PC-3 (cell line): ENCODE results near the gene RASGRP3.

Source experiments
- EZH2 ChIP-seq: fragments of 300-600 bp; sonication (generic); IDR thresholded peaks from one replicate; pipeline ENCODE4 v1.6.1; 2017; ENCODE audit warnings: antibody characterized with exemption, mild to moderate bottlenecking, low read length; ENCODE audit not compliant: unreplicated experiment
- EZH2phosphoT487 ChIP-seq: fragments of 300-600 bp; sonication (generic); IDR thresholded peaks from 2 replicates; pipeline ENCODE4 v1.6.1; 2018; ENCODE audit warnings: mild to moderate bottlenecking, antibody characterized with exemption, low read length, borderline replicate concordance
- TF ChIP-seq, protein P1 (sequence below): fragments of 300-600 bp; sonication (generic); conservative IDR thresholded peaks from 2 replicates; pipeline ENCODE4 v1.5.1; 2017; ENCODE audit warnings: antibody characterized with exemption, low read depth, mild to moderate bottlenecking, low read length

DNA sequence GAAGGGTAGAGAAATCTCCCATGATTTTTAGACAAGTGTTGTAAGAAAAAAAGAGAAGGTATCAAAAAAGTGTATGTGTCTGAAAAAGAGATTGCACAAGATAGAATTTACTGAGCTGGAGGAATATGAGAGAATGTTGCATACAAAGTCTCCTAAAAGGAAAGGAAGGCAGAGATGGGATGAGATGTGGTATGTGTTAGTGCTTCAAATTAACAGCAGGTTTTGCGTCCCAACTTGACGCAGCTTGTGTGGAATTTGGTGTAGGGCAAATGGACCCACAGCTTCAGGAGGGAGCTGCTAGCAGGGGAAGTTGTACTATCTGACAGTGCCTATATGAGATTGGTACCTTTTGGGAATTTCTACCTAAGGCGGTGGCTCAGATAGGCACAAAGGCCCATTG is 9.0 kb upstream of the RASGRP3 start:
- TF ChIP-seq, protein P1, sequence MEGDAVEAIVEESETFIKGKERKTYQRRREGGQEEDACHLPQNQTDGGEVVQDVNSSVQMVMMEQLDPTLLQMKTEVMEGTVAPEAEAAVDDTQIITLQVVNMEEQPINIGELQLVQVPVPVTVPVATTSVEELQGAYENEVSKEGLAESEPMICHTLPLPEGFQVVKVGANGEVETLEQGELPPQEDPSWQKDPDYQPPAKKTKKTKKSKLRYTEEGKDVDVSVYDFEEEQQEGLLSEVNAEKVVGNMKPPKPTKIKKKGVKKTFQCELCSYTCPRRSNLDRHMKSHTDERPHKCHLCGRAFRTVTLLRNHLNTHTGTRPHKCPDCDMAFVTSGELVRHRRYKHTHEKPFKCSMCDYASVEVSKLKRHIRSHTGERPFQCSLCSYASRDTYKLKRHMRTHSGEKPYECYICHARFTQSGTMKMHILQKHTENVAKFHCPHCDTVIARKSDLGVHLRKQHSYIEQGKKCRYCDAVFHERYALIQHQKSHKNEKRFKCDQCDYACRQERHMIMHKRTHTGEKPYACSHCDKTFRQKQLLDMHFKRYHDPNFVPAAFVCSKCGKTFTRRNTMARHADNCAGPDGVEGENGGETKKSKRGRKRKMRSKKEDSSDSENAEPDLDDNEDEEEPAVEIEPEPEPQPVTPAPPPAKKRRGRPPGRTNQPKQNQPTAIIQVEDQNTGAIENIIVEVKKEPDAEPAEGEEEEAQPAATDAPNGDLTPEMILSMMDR: no peak
- TF ChIP-seq EZH2 (no peak), EZH2phosphoT487 (no peak)
